ENCODE data around the gene PPM1J.

PPM1J gene

GRCh38 chr1:112704934-112705627 lies 10.1 kb downstream of the PPM1J start:
- DNase-seq (ENCODE audit: low read depth), result peak; percentile 93

GRCh38 chr1:112704391-112704933 lies 10.7 kb downstream of the PPM1J start:
- DNase-seq (ENCODE audit: low read depth), result no peak

GRCh38 chr1:112703706-112704105 lies 11.4 kb downstream of the PPM1J start:
- DNase-seq (ENCODE audit: low read depth), result no peak

- DNase-seq (ENCODE audit: low read depth), result no peak
Observed at GRCh38 chr1:112702420-112703261, 12.5 kb downstream of the PPM1J start.

GRCh38 chr1:112702067-112702395 lies 13.1 kb downstream of the PPM1J start:
- DNase-seq (ENCODE audit: low read depth), result no peak

- no peak for DNase-seq (ENCODE audit: low read depth)
Observed at GRCh38 chr1:112701227-112702066, 13.7 kb downstream of the PPM1J start.

- peak; percentile 91 for DNase-seq (ENCODE audit: low read depth)
Observed at GRCh38 chr1:112700290-112701226, 14.6 kb downstream of the PPM1J start.

GRCh38 chr1:112699425-112700144 lies 15.5 kb downstream of the PPM1J start:
- no peak for DNase-seq (ENCODE audit: low read depth)

GRCh38 chr1:112698366-112699310 lies 16.5 kb downstream of the PPM1J start:
- DNase-seq (ENCODE audit: low read depth), result no peak

- DNase-seq (ENCODE audit: low read depth), result no peak
Observed at GRCh38 chr1:112697781-112698201, 17.3 kb downstream of the PPM1J start.

GRCh38 chr1:112696578-112697314 lies 18.4 kb downstream of the PPM1J start:
- DNase-seq (ENCODE audit: low read depth), result peak; percentile 61

GRCh38 chr1:112695276-112695675 lies 19.9 kb downstream of the PPM1J start:
- DNase-seq (ENCODE audit: low read depth), result no peak

GRCh38 chr1:112694363-112694929 lies 20.7 kb downstream of the PPM1J start:
- DNase-seq (ENCODE audit: low read depth), result no peak

GRCh38 chr1:112693821-112694220 lies 21.3 kb downstream of the PPM1J start:
- DNase-seq (ENCODE audit: low read depth), result no peak

GRCh38 chr1:112692681-112693080 lies 22.5 kb downstream of the PPM1J start:
- no peak for DNase-seq (ENCODE audit: low read depth)

GRCh38 chr1:112689842-112690237 lies 25.3 kb downstream of the PPM1J start:
- no peak for DNase-seq (ENCODE audit: low read depth)

- DNase-seq (ENCODE audit: low read depth), result no peak
Observed at GRCh38 chr1:112689196-112689841, 25.8 kb downstream of the PPM1J start.

GRCh38 chr1:112688781-112689193 lies 26.3 kb downstream of the PPM1J start:
- DNase-seq (ENCODE audit: low read depth), result no peak

Measured in amniotic epithelial cell (primary cell).